CD4-positive, alpha-beta T cell treated with Interleukin-15 for 4 hours (primary cell): ENCODE results near the gene NAXD.
"Not testable (repeated sequence)": the region's sequence is repeated elsewhere in the genome, so short reads cannot be mapped to it uniquely, and the experiment has no call there.

Experiments
- DNase-seq: peaks from one replicate; pipeline ENCODE4 v3.0.0-alpha.2; 2020; ENCODE audit warnings: low spot score

Gene NAXD

GRCh38 chr13:110615322-110616102 lies at the start of gene NAXD:
NAXD (plus strand) TSS chr13:110615545; CDS start chr13:110615602, 57 bp downstream.
- peak; percentile 83 for DNase-seq

- DNase-seq: no peak
Observed at GRCh38 chr13:110566171-110566570, 49.2 kb upstream of the NAXD start.

GRCh38 chr13:110568612-110569011 lies 46.7 kb upstream of the NAXD start:
- no peak for DNase-seq

- not testable (repeated sequence) for DNase-seq
Observed at GRCh38 chr13:110569962-110570361, 45.4 kb upstream of the NAXD start.

GRCh38 chr13:110570886-110571285 lies 44.5 kb upstream of the NAXD start:
- no peak for DNase-seq

- no peak for DNase-seq
Observed at GRCh38 chr13:110571896-110572777, 43.2 kb upstream of the NAXD start.

GRCh38 chr13:110572778-110573118 lies 42.6 kb upstream of the NAXD start:
- DNase-seq: no peak

- no peak for DNase-seq
Observed at GRCh38 chr13:110574161-110574560, 41.2 kb upstream of the NAXD start.

GRCh38 chr13:110575322-110576069 lies 39.8 kb upstream of the NAXD start:
- DNase-seq: no peak

GRCh38 chr13:110576070-110576394 lies 39.3 kb upstream of the NAXD start:
- DNase-seq: no peak

GRCh38 chr13:110576736-110577476 lies 38.4 kb upstream of the NAXD start:
- no peak for DNase-seq

- DNase-seq: no peak
Observed at GRCh38 chr13:110578363-110578762, 37.0 kb upstream of the NAXD start.

- no peak for DNase-seq
Observed at GRCh38 chr13:110580800-110581199, 34.5 kb upstream of the NAXD start.

GRCh38 chr13:110581506-110582185 lies 33.7 kb upstream of the NAXD start:
- DNase-seq: no peak

- DNase-seq: no peak
Observed at GRCh38 chr13:110582421-110582954, 32.9 kb upstream of the NAXD start.

GRCh38 chr13:110583178-110583865 lies 32.0 kb upstream of the NAXD start:
- no peak for DNase-seq

- DNase-seq: no peak
Observed at GRCh38 chr13:110589793-110590390, 25.5 kb upstream of the NAXD start.

- DNase-seq: no peak
Observed at GRCh38 chr13:110590577-110590976, 24.8 kb upstream of the NAXD start.

- DNase-seq: no peak
Observed at GRCh38 chr13:110592665-110593064, 22.7 kb upstream of the NAXD start.
